ENCODE results near the gene HYAL4.

DNA sequence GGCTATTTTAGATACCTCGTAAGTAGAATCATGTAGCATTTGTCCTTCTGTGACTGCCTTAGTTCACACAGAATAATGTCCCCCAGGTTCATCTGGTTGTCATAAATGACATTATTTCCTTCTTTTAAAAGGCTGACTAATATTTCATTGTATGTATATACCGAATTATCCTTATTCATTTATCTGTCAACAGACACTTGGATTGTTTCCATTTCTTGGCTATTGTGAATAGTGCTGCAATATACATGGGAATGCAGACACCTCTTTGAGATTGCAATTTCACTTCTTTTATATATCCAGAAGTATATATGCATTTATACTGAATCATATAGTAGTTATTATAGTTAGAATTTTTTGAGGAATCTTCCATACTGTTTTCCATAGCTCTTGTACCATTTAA, 24.1 kb upstream of the HYAL4 start:
- TF ChIP-seq, protein P1, sequence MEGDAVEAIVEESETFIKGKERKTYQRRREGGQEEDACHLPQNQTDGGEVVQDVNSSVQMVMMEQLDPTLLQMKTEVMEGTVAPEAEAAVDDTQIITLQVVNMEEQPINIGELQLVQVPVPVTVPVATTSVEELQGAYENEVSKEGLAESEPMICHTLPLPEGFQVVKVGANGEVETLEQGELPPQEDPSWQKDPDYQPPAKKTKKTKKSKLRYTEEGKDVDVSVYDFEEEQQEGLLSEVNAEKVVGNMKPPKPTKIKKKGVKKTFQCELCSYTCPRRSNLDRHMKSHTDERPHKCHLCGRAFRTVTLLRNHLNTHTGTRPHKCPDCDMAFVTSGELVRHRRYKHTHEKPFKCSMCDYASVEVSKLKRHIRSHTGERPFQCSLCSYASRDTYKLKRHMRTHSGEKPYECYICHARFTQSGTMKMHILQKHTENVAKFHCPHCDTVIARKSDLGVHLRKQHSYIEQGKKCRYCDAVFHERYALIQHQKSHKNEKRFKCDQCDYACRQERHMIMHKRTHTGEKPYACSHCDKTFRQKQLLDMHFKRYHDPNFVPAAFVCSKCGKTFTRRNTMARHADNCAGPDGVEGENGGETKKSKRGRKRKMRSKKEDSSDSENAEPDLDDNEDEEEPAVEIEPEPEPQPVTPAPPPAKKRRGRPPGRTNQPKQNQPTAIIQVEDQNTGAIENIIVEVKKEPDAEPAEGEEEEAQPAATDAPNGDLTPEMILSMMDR (IDR thresholded peaks at IDR 0.05) = no peak
- TF ChIP-seq POLR2AphosphoS5 (IDR thresholded peaks at IDR 0.05) (no peak), POLR2A (IDR thresholded peaks at IDR 0.05) (no peak), EP300 (IDR thresholded peaks at IDR 0.05; ENCODE audit: low read depth) (no peak)
